Tibial nerve (tissue), 4 donors: ENCODE measurements around the gene TAF12. TPM values are rescaled to one million over a fixed set of nuclear protein-coding genes. Genes with fewer than 3 reads are reported as not detected.

ENCODE experiments used
- DNase-seq, 2 donors: peaks; one replicate each; pipeline ENCODE4 v3.0.0-alpha.2; 2019; ENCODE audit warnings: low spot score in 2 of 2
- H3K27ac ChIP-seq, 4 donors: fragments of 200-600 bp; sonication (generic) in 3 of 4; one replicate each; pipeline ENCODE4 v1.5.1; 2017 to 2019; ENCODE audit warnings: mild to moderate bottlenecking in 1 of 4
- H3K27me3 ChIP-seq, 2 donors: fragments of 200-600 bp; sonication (generic) in 1 of 2; one replicate each; pipeline versions ENCODE4 v1.5.1 to v1.6.0; 2017 to 2019
- H3K36me3 ChIP-seq, 3 donors: fragments of 200-600 bp; sonication (generic); one replicate each; pipeline ENCODE4 v1.5.1; 2018 to 2019
- H3K4me1 ChIP-seq, 4 donors: fragments of 200-600 bp; sonication (generic) in 3 of 4; one replicate each; pipeline ENCODE4 v1.5.1; 2017 to 2019
- H3K4me3 ChIP-seq, 4 donors: fragments of 200-600 bp; sonication (generic) in 3 of 4; one replicate each; pipeline ENCODE4 v1.5.1; 2017 to 2019; ENCODE audit warnings: mild to moderate bottlenecking in 1 of 4, moderate library complexity in 1 of 4
- H3K9me3 ChIP-seq, 4 donors: fragments of 200-600 bp; sonication (generic) in 3 of 4; one replicate each; pipeline ENCODE4 v1.5.1; 2017 to 2019
- CTCF ChIP-seq, 5 experiments: fragments of 200-600 bp in 3 of 5; fragments of 450-650 bp in 2 of 5; sonication (generic) in 3 of 5; IDR thresholded peaks; one replicate each; pipeline ENCODE4 v1.5.1; 2016 to 2019; ENCODE audit warnings: antibody characterized with exemption in 5 of 5, mild to moderate bottlenecking in 3 of 5, moderate library complexity in 2 of 5
- EP300 ChIP-seq, 2 donors: sonication (generic); formaldehyde crosslinking; IDR thresholded peaks; one replicate each; pipeline ENCODE4 v1.6.1; 2017; ENCODE audit warnings: antibody characterized with exemption in 2 of 2, mild to moderate bottlenecking in 1 of 2
- POLR2A ChIP-seq, 2 donors: fragments of 450-650 bp; IDR thresholded peaks; one replicate each; pipeline ENCODE4 v1.6.1; 2017; ENCODE audit warnings: antibody characterized with exemption in 2 of 2, mild to moderate bottlenecking in 2 of 2, moderate library complexity in 2 of 2
- WGBS, 2 donors: methylation state at CpG; one replicate each; pipeline ENCODE4 v1.1.5; 2018; 5-methylcytosine and 5-hydroxymethylcytosine counted together
- total RNA-seq, 4 donors: library from RNA; depleted of rRNA; stranded (reverse); fragments of >200 nt; gene quantifications; one replicate each; pipeline ENCODE4 v1.1.0, GENCODE V29; 2016

TAF12 gene
- total RNA-seq, 4 donors from 2014 or later, result 14.3 to 25.8 (median 24.0) TPM

GRCh38 chr1:28642056-28642846, 616 bp downstream of the TAF12 start:
- Histone ChIP-seq H3K27ac (peak overlapping the region; percentile 64 to 94 (median 86)), H3K4me1 (peaks cover 0 to 57% (median 21%) of the 10 kb centered on the region in 4 donors), H3K9me3 (no peaks in the 10 kb centered on the region), H3K4me3 (peak overlapping the region; percentile 50 to 86 (median 76)), H3K36me3 (no peaks in the 10 kb centered on the region), H3K27me3 (no peaks in the 10 kb centered on the region)
- no peak for TF ChIP-seq POLR2A (IDR thresholded peaks at IDR 0.05)
- 0 to 1% methylated on average over 26 of the region's 26 CpGs for WGBS, 2 donors
- no peak for DNase-seq

- no peak for DNase-seq
- H3K27me3 ChIP-seq, result no peaks in the 10 kb centered on the region
- TF ChIP-seq POLR2A (IDR thresholded peaks at IDR 0.05), result no peak
- no peak for TF ChIP-seq CTCF (IDR thresholded peaks at IDR 0.05)
- TF ChIP-seq EP300 (IDR thresholded peaks at IDR 0.05), result no peak
- peaks cover 0 to 42% (median 20%) of the 10 kb centered on the region in 4 donors for H3K4me1 ChIP-seq
- no peaks in the 10 kb centered on the region for H3K9me3 ChIP-seq
- no peaks in the 10 kb centered on the region for H3K36me3 ChIP-seq
- H3K27ac ChIP-seq, result no peak overlapping the region
- H3K4me3 ChIP-seq, result no peak overlapping the region
- 81 to 96% methylated on average over 1 of the region's 1 CpG for WGBS, 2 donors
These were observed 2.1 kb downstream of the TAF12 start for GRCh38 chr1:28640766-28641165.

- H3K27ac ChIP-seq, result no peak overlapping the region
- WGBS, 2 donors, result 90 to 95% methylated on average over 4 of the region's 4 CpGs
- no peaks in the 10 kb centered on the region for H3K27me3 ChIP-seq
- DNase-seq, result no peak
- no peaks in the 10 kb centered on the region for H3K9me3 ChIP-seq
- peaks cover 0 to 4% (median 0%) of the 10 kb centered on the region in 3 donors for H3K36me3 ChIP-seq
- H3K4me1 ChIP-seq, result no peaks in the 10 kb centered on the region
- TF ChIP-seq EP300 (IDR thresholded peaks at IDR 0.05) (no peak), CTCF (IDR thresholded peaks at IDR 0.05) (no peak), POLR2A (IDR thresholded peaks at IDR 0.05) (no peak)
- H3K4me3 ChIP-seq, result no peak overlapping the region
These were observed 10.3 kb downstream of the TAF12 start for GRCh38 chr1:28632560-28632959.

GRCh38 chr1:28631713-28632112, 11.2 kb downstream of the TAF12 start:
- Histone ChIP-seq H3K4me1 (no peaks in the 10 kb centered on the region), H3K27me3 (no peaks in the 10 kb centered on the region), H3K9me3 (no peaks in the 10 kb centered on the region), H3K36me3 (peaks cover 0 to 4% (median 0%) of the 10 kb centered on the region in 3 donors), H3K27ac (no peak overlapping the region), H3K4me3 (no peak overlapping the region)
- no peak for TF ChIP-seq POLR2A (IDR thresholded peaks at IDR 0.05)
- no peak for DNase-seq
- 89 to 97% methylated on average over 1 of the region's 1 CpG for WGBS, 2 donors

GRCh38 chr1:28613175-28613574, 29.7 kb downstream of the TAF12 start:
- TF ChIP-seq POLR2A (IDR thresholded peaks at IDR 0.05) (no peak), EP300 (IDR thresholded peaks at IDR 0.05) (no peak), CTCF (IDR thresholded peaks at IDR 0.05) (no peak)
- no peaks in the 10 kb centered on the region for H3K4me1 ChIP-seq
- no peak overlapping the region for H3K4me3 ChIP-seq
- H3K9me3 ChIP-seq, result no peaks in the 10 kb centered on the region
- no peak for DNase-seq
- H3K36me3 ChIP-seq, result peaks cover 0 to 97% (median 2%) of the 10 kb centered on the region in 3 donors
- no peak overlapping the region for H3K27ac ChIP-seq
- H3K27me3 ChIP-seq, result no peaks in the 10 kb centered on the region
- WGBS, 2 donors, result 93% methylated on average over 5 of the region's 5 CpGs

- Histone ChIP-seq H3K36me3 (peaks cover 2 to 91% (median 16%) of the 10 kb centered on the region in 3 donors), H3K4me3 (no peak overlapping the region), H3K9me3 (no peaks in the 10 kb centered on the region), H3K4me1 (peaks cover 0 to 13% (median 0%) of the 10 kb centered on the region in 4 donors), H3K27me3 (no peaks in the 10 kb centered on the region), H3K27ac (no peak overlapping the region)
- DNase-seq, result no peak
- 88 to 96% methylated on average over 2 of the region's 2 CpGs for WGBS, 2 donors
- TF ChIP-seq EP300 (IDR thresholded peaks at IDR 0.05) (no peak), CTCF (IDR thresholded peaks at IDR 0.05) (no peak), POLR2A (IDR thresholded peaks at IDR 0.05) (no peak)
These were observed 36.1 kb downstream of the TAF12 start for GRCh38 chr1:28606771-28607170.
